Left ventricle myocardium superior (tissue), 1 donor: ENCODE data around the gene SLC7A10. TPM values are rescaled to one million over a fixed set of nuclear protein-coding genes. Genes with fewer than 3 reads are reported as not detected.
A peak's percentile ranks its signal among the peaks of the same experiment; 100 is the strongest.

Experiments used
- ATAC-seq: fragments of 200-7000 bp; cut with Tn5 transposase; one replicate; pipeline ENCODE4 v1.9.1; 2020; ENCODE audit warnings: mild to moderate bottlenecking, moderate library complexity
- DNase-seq: peaks from one replicate; pipeline ENCODE4 v3.0.0-alpha.2; 2020
- intact Hi-C: fragments of 100-400 bp; cut with micrococcal nuclease; formaldehyde crosslinking; loops from one replicate; pipeline ENCODE4 v1.11.0; 2022
- total RNA-seq: library from RNA; stranded (reverse); fragmentation: NEBNext Ultra II Directional; extraction: Animal tissue kit (Norgen Biotek cat#: 25700); gene quantifications from one replicate; pipeline ENCODE4 v1.2.1, GENCODE V29; 2021
- donor health status: DM: no; HTN: yes; CAD: no; lungs with severe emphysema.

Gene SLC7A10
- total RNA-seq, 1 donor from 2014 or later = not detected

DNA sequence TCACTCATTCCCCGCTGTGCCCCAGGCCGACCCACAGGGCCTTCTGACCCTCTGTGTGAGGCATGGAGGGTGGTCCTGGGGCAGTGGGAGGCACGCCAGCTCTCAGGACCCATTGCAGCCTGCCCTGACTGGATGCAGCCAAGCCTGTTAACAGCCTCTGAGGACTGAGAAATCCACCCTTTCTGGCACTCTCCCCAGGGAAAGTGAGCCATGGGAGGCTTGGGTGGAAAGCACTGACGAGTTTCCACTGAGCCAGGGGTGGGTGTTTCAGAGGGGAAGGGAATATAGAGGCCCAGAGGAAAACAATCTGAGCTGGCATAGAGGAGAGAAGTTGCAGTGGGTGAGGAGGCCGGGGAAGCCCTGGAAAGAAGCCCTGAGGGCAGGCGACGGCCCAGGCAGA, 30.6 kb upstream of the SLC7A10 start:
- DNase-seq (no peak), ATAC-seq (no peak)
- intact Hi-C loops = no loop called here

DNA sequence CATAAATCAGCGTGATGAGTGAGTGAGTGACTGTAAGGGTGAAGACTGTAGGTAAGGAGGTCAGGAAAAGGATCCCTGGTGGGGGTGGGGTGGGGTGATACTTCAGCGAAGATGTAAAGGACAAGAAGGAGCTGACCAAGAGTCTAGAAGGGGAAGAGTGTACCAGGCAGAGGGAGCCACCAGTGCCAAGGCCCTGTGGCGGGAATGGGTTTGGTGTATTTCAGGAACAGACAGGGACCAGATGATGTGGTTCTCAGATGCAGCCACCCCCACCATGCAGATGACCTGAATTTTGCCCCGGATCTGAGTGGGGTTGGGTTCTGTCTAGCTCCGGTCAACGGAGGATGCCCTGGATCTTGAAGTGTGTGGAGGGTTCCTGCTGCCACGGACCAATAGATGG, 30.1 kb upstream of the SLC7A10 start:
- ATAC-seq (no peak), DNase-seq (no peak)
- intact Hi-C loops = no loop called here

DNA sequence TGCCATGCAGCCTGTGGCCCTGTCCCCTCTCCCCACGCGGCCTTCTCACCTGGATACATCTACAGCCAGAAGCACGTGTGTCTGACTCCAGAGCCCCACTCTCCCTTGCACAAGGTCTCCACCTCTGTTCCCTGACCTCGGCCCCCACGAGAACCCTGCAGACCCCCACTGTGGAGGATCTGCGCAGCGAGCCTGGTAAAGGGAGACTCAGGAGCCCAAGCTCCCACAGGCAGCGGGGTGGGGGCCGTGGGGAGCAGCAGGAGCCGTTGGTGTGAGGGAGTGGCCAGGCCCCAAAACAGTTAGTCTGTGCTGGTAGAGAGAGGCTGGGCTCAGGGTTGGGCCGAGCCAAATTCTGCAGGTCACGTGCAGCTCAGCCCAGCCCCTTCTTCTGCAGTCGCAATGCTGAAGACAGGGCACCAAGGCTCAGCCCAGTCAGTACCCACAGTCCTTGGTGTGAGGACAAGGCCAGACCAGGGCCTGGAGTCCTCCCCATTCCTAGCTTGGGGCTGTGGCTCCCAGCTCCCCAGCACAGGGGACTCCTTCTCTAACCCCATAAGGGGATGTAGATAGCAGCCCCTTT, 28.7 kb upstream of the SLC7A10 start:
- no peak for ATAC-seq
- intact Hi-C loops = no loop called here
- DNase-seq = no peak

DNA sequence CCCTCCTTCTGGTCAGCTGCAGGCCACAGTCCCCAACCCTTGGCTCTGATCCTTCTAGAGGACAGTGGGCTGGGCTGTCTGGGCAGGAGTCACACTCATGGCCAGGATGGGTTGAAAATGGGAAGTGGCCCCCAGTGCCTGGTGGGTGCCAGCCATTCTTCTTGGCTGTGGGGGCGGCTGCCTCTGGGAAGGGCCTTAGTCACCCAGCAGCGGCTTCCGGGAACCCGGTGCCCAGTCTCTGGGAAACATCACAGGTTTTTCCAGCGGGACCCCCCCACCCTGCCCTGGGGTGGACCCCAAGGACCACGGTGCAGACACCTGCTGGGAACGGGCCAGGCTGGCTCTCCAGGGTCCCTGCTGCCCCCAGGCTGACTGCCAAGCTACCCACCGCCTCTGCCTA, 27.3 kb upstream of the SLC7A10 start:
- ATAC-seq (no peak), DNase-seq (peak; percentile 27)
- intact Hi-C loops = no loop called here

DNA sequence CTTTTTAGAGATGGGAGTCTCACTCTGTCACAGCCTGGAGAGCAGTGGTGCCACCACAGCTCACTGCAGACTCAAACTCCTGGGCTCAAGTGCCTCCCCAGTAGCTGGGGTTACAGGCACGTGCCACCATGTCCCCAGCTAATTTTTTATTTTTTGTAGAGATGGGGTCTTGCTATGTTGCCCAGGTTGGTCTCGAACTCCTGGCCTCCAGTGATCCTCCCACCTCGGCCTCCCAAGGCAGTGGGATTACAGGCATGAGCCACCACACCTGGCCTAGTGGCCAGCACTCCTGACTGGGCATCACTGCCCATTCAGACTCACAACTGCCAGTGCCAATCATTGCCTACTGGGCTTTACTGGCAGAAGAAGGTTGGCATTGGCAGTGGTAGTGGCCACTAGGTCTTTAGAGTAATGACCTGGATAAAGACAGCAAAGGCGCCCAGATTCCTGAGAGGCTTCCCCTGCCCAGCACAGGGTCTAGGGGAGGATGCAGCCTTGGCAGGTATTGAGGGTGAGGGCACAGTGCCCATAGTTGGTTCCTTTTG, 26.8 kb upstream of the SLC7A10 start:
- DNase-seq = peak; percentile 0
- intact Hi-C loops = no loop called here
- no peak for ATAC-seq

DNA sequence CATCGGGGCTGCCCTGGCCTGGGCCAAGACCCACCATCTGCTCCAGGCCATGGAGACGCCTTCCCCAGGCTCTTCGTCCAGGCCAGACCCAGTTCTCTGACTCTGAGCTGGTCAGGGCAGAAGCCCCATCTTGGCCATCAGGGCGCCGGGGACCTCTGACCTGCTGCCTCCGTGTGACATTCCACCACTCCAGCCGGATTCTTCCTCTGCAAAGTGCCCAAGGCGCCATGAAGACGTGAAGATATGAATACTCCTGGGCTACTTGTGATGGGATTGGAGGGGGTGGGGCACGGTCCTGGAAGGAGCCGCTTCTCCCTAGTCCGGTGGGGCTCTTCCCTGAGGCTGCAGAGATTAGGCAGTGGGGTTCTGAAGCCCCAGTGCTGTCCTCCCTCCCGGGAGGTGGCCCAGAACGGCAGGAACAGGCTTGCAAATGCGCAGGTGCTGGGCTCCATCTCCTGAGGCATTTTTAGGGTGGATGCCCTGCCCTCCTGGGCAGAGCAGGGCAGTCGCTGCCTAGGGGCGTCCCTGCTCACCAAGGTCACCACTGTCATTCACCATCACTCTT, 26.0 kb upstream of the SLC7A10 start:
- intact Hi-C loops = no loop called here
- peak; percentile 7 for DNase-seq
- no peak for ATAC-seq

DNA sequence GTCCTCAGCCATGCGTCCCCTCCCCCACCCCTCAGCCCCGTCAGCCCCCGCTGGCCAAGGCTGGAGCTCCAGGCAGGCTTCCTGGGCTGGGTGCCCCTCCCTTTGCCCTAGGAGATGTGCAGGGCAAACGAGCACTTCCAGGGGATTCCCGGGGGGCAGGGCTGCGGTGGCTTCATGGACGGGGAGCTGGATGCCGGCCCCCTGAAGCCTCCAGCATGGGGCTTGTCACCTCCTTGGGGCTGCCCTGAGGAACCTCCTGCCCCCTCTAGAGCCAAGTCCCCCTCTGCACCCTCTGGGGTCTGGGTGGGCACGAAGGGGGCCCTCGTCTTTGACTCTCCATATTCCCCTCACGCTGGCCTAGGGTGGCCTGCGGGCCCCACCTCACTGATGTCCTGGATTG, 25.4 kb upstream of the SLC7A10 start:
- intact Hi-C loops = no loop called here
- ATAC-seq (no peak), DNase-seq (peak; percentile 15)

DNA sequence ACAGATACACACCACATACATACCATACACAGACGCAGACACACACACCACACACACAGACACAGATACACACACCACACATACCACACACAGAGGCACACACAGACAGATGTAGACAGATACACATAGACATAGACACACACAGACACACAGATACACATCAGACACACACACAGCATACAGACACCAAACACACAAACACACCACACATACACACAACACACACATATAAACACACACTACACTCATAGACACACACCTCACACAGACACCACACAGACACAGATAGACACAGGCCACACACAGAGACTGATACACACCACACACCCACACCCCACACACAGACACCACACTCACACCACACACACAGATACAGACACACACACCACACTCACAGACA, 24.9 kb upstream of the SLC7A10 start:
- intact Hi-C loops = no loop called here
- no peak for ATAC-seq
- peak; percentile 1 for DNase-seq

DNA sequence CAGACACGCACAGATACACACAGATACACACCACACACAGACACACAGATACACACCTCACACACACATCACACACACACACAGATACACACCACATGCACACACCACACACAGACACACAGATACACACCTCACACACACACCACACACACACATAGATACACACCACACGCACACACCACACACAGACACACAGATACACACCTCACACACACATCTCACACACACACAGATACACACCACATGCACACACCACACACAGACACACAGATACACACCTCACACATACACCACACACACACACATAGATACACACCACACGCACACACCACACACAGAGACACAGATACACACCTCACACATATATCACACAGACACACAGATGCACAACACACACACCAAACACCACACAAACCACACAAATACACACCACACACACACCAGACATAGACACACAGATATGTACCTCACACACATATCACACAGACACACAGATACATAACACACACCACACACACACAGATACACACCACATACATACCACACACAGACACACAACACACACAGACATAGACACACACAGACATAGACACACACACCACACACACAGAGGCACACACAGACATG, 24.2 kb upstream of the SLC7A10 start:
- ATAC-seq (no peak), DNase-seq (peak; percentile 2)
- intact Hi-C loops = no loop called here

DNA sequence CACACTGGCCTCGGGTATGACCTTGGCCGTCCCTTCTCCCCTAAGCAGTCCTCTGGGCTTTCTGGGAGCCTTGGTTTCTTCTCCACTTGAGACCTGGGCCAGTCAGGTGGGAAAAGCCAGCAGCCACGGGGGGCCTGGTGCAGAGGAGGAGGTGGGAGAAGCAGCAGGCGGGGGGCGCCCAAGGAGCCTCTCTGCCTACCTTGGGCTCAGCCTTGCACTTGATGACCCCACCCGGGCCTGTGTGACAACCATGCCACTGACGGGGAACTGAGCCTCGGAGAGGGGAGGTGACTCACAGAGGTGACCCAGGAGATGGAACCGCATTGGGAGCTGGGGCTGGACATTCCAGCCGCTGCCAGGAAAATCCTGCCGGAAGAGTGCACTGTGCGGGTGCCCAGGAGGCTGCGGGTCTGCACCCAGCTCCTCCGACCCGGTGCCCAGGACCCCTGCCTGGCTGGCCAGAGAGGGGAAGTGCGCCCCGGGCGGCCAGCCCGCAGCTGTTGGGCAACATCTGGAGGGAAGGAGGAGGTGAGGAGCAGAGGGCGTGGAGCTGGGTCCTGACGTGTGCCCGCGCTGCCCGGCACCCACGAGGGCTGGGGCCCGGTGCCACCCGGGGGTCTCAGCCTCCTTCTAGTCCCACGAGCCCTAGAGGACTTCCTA, 23.4 kb upstream of the SLC7A10 start:
- intact Hi-C loops = no loop called here
- DNase-seq (peak; percentile 56), ATAC-seq (peak; percentile 54)

DNA sequence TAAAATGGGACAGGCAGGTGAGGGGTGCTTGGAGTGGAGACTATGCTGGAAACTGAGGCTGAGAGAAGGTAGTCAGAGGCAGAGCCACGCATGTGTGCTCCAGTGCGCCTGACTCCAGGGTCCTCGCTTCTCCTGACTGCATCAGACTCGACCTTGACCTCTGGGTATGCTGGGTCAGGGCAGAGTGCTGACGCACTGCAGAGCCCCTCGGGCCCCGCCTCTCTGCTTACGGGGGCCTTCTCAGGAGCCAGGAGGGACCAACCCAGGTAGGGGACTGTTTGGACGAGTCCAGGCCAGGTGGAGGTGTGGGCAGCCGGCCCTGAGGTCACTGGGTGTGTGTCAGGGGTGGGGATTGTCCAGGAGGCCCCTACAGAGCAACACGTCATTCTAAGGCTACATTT, 22.9 kb upstream of the SLC7A10 start:
- intact Hi-C loops = no loop called here
- DNase-seq (peak; percentile 20), ATAC-seq (no peak)

DNA sequence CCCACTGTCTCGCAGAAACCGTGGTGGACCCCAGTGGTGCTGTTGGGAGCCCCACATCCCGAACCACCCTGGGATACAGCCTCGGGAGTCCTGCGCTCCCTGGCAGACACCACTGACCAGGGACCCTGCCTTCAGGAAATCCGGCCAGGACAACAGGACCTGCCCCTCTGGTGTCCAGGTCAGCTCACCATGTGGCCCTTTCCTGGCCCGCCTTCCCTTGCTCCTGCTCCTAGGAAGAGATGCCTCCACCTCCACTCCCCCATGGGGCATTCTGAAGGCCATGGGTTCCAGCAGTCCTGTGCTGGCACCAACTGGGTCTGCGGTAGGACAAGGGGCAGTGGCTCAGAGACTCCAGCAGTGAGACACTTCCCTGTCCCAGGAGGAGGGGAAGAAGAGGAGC, 22.5 kb upstream of the SLC7A10 start:
- ATAC-seq = no peak
- DNase-seq = peak; percentile 19
- intact Hi-C loops = no loop called here

DNA sequence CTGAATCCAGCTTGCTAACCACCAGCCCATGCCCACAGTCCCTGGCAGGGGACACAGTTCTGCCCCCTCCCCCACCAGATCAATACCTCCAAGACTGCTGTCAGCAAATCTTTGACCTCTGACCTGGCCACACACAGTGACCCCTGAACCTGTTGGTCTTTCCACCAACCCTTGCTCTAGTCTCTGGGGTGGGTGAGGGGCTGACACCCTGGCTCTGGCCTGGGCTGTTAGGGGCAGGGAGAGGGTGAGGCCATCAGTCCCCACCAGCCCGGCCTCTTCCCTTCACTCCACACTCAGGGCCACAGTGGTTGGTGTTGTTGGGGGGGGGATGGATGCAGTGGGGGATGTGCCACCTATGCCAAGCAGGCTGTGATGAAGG, 21.8 kb upstream of the SLC7A10 start:
- ATAC-seq (no peak), DNase-seq (no peak)
- intact Hi-C loops = no loop called here

DNA sequence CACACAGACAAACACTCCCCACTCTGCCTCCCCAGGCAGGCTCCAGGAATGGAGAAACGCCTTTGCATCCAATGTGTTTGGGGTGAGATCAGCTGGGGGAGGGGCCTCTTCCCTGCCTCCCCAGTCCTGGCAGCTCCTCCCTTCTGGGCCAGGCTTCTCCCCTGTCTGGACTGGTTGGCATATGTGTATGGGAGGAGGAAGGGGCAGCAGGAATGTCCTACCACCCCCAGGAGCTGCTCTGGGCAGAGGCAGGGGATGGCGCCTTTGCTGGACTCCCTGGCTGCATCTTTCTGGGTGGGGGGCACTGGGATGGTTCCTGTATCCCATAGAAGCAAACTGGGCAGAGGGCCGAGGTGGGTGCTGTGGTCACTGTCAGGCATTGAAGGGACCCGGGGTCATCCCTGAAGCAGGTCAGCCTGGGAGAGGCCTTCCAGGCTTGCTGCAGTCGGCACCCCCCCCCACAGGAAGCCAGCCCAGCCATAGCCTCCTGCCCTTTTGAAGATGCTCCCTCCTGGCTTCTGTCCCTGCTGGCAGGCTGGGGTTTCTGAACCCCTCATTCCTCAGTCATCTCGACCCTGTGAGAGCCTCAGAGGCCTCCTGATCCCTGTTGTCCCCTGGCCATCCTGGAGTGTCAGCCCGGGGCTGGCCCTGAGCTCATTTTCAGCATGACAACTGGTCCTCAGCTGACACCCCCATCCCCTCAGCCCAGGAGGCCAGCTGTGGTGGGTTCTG, 21.2 kb upstream of the SLC7A10 start:
- DNase-seq (peak; percentile 13), ATAC-seq (no peak)
- intact Hi-C loops = no loop called here

DNA sequence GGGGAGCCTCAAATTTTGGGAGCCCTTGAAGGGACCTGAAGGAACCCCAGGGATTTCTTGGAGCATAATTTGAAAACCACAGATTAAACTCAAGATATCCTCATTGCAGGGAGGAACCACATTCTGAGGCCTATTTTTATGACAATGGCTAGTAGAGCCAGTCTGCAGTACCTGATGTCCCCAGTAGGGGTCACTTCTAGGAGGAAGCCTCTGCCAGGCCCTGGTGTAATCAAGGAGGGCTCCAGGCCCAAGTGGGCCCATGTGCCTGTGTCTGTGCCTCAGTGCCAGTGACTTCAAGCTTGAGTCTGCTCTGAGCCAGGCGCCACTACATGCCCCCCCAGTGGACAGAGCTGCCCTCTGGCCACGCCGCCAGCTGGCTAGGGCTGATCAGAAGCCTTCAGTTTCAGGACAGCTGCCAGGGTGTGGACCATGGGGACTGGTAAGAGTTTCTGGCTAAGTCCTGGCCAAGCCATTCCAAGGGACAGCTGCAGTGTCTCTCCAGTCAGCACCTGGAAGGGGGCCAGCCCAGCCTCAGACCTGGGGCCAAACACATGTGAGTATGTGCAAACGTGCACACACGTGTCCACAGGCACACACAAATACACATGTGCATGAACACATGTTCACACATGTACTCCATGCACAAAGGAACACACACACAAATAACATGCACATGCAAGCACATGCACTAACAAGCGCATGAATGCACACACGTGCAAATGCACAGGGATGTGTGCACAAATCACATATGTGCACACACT, 20.5 kb upstream of the SLC7A10 start:
- peak; percentile 50 for ATAC-seq
- peak; percentile 74 for DNase-seq
- intact Hi-C loops = no loop called here

DNA sequence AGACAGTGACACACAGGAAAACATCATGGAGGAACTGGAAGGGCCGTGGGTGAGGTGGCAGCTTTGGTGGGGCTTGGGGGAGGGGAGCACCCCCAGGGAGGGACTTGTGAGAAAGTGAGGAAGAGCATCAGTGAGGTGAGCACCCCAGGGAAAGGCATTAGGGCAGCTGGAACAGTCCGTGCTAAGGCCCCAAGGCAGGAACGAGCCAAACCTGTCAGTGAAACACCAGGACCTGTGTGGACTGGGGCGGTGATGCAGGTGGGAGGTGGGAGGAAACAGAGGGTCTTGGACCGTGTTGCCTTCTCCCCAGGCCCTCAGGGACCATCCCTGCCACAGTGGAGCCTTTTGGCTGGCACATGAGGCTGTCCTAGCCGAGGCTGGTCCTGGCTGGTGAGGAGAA, 17.3 kb upstream of the SLC7A10 start:
- DNase-seq (peak; percentile 17), ATAC-seq (no peak)
- intact Hi-C loops = loop anchor here (5.0 kb wide), 1 partner anchor 164 kb away; no protein-coding TSS in a partner anchor

DNA sequence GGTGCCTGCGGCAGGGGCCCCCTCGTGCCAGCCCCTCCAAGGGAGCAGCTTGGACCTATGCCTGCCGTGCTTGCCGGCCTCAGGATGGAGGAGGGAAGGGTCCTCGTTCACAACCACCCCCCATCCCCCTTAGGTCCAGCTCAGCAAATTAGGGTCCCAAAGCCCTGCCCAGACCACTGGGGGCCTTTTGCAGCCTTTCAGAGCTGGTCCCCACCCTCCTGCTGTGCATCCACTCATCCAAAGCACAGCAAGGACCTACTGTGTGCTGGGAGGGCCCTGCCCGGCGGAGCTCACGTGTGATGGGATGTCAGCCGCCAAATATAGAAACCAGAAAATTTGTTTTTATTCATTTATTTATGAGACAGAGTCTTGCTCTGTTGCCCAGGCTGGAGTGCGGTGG, 16.5 kb upstream of the SLC7A10 start:
- DNase-seq = no peak
- no peak for ATAC-seq
- intact Hi-C loops = loop anchor here (5.0 kb wide), 1 partner anchor 165 kb away; no protein-coding TSS in a partner anchor

DNA sequence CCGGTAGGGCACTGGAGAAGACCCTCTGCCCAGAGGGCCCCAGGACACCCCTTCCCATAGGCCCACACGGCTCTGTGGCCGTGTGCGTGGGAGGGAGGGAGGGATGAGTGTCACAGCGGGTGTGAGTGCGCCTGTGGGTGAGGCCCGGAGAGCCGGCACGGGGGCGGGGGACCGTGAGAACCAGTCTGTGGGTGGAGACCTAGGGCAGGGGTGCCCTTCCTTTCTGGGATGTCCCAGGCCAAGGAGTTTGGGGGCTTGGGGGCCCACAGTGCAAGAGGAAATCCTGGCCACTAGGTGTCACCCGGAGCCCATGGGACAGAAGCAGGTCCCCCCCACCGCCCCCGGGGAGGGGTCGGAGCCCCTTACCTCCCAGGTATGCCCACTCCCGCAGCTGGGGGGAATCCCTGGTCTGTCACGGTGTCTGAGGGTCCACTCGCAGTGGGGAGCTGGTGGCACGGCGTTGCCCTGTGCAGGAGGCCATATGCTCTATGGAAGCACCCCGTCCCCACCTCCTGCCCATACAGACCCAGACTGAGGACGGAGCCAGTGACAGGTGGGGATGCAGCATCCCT, 16.0 kb upstream of the SLC7A10 start:
- intact Hi-C loops = loop anchor here (5.0 kb wide), 1 partner anchor 166 kb away; no protein-coding TSS in a partner anchor
- DNase-seq (peak; percentile 33), ATAC-seq (peak; percentile 60)
